GM18505 (cell line): ENCODE data around the gene HMGCL.
"Not testable (repeated sequence)": the region's sequence is repeated elsewhere in the genome, so short reads cannot be mapped to it uniquely, and the experiment has no call there.

ENCODE experiments used
- ATAC-seq: cut with Tn5 transposase; IDR thresholded peaks from one replicate; pipeline ENCODE4 v1.9.1; 2021; ENCODE audit not compliant: unreplicated experiment
- POLR2A ChIP-seq: IDR thresholded peaks from 4 replicates; pipeline ENCODE4 v1.6.1; 2011; ENCODE audit warnings: borderline replicate concordance; ENCODE audit not compliant: insufficient read depth, insufficient read length; ENCODE audit errors: extremely low read depth

HMGCL gene

GRCh38 chr1:23825076-23825761, at the start of gene HMGCL:
Gene HMGCL, minus strand, starts transcription at chr1:23825429. Its CDS starts 14 bp downstream, at chr1:23825415.
- peak; percentile 88 for ATAC-seq
- TF ChIP-seq POLR2A, result peak; percentile 98

- ATAC-seq, result no peak
- no peak for TF ChIP-seq POLR2A
Observed at GRCh38 chr1:23872421-23872820, 47.2 kb upstream of the HMGCL start.

DNA sequence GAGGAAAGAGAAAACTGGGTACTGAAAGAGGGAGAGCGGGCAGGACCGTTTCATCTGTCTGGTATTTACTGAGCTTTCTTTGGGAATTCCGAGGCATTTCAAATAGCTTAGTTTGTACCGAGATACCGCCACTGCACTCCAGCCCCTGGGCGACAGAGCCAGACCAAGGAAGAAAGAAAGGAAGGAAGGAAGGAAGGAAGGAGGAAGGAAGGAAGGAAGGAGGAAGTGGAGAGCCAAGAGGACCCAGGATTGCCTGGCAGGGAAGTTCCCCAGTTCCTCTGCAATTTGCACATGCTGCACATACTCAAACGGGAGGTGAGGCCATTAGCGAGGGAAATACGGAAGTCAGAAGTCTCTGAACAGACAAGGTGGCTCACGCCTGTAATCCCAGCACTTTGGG, 43.8 kb upstream of the HMGCL start:
- TF ChIP-seq POLR2A, result no peak
- ATAC-seq, result no peak

- ATAC-seq, result no peak
Observed at GRCh38 chr1:23868557-23869016, 43.4 kb upstream of the HMGCL start.

DNA sequence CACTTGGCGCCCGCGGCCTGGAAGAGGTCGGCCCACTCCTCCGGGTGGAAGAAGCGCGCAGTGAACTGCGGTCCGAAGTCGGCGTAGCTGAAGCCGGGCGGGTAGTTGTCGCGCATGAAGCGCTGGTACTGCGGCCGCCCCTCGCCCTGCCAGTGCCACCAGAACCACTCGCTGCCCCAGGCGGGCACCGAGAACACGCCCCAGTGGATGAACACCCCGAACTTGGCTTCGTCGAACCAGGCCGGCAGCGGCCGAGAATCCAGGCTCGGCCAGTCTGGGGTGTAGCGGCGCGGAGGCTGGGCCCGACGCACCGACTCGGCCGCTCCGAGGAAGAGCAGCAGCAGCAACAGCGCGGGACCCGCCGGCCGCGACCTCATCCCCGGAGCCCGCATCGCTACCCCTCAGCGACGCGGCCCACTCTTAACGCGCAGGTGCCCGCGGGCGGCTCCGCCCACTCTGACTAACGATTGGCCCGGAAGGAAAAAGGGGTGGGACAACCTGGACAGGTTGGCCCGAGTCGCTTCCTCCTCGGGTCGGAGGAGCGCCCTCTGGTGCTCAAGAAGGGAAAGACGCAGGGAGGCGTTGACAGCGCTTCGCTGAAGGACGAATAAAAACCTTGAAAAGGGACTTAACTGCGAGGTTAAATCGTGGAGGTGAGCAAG, 42.8 kb upstream of the HMGCL start, which contains the start of gene FUCA1:
FUCA1 (minus strand) TSS at position 396 of the 662 bp plus-strand sequence; CDS start at position 392, 4 bp downstream.
- peak; percentile 75 for TF ChIP-seq POLR2A
- ATAC-seq, result peak; percentile 75

More at GRCh38 chr1:23868557-23869016, 43.4 kb upstream of the HMGCL start:
- TF ChIP-seq POLR2A, result no peak

DNA sequence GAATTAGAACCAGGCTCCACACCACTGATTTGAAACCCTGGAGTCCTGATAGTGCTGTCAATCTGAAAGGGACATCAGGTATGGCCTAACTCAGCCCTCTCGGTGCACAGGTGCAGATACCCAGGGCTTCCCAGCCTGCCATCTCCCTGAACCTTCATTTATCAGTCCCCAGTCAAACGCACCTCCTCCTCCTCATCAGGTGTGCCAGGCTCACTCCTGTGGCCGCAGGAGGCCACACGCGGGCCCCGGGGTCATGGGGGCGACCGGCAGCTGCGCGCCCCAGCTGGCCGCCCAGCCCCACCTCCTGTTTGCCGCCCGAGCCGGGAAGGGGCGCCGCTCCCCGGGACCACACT, 42.3 kb upstream of the HMGCL start:
- ATAC-seq, result no peak
- TF ChIP-seq POLR2A, result no peak

GRCh38 chr1:23865543-23865930, 40.3 kb upstream of the HMGCL start:
- no peak for TF ChIP-seq POLR2A
- no peak for ATAC-seq

GRCh38 chr1:23864801-23865542, 39.7 kb upstream of the HMGCL start:
- no peak for ATAC-seq
- no peak for TF ChIP-seq POLR2A

DNA sequence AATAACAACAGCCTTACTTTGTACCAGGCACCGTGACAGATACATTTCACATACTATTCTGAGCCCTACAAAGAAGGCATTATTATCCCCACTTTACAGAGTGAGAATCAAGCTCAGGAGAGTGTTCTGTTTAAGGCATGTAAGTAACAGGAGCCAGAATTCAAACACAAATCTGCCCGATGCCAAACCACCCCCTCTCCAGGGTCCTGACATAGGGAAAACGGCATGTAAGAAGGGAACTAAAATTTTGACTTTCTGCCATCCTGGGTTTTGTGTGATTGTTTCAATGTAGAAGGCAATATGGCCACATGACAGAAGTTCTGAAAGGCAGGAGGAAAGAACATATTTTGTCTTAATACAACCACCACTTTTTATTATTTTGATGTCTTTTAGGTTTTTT, 37.4 kb upstream of the HMGCL start:
- TF ChIP-seq POLR2A, result no peak
- no peak for ATAC-seq

DNA sequence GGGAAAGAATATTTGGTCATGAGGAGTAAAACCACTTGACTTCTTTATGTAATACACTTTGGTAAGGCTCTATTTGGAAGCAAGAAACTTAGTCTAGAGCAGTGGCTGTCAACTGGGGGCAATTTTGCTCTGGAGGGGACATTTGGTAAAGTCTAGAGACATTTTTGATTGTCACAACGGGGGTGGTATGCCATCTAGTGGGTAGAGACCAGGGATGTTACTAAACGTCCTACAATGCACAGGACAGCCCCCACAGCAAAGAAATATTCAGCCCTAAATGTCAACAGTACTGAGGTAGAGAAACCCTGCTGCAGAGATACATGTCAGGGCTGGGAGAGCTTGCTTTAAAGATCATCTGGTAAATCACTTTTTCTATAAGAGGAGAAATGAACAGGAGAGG, 29.3 kb upstream of the HMGCL start:
- no peak for ATAC-seq
- no peak for TF ChIP-seq POLR2A

DNA sequence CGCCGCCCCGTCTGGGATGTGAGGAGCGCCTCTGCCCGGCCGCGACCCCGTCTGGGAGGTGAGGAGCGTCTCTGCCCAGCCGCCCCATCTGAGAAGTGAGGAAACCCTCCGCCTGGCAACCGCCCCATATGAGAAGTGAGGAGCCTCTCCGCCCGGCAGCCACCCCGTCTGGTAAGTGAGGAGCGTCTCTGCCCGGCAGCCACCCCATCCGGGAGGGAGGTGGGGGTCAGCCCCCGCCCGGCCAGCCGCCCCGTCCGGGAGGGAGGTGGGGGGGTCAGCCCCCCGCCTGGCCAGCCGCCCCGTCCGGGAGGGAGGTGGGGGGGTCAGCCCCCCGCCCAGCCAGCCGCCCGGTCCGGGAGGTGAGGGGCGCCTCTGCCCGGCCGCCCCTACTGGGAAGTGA, 27.9 kb upstream of the HMGCL start:
- ATAC-seq, result not testable (repeated sequence)

DNA sequence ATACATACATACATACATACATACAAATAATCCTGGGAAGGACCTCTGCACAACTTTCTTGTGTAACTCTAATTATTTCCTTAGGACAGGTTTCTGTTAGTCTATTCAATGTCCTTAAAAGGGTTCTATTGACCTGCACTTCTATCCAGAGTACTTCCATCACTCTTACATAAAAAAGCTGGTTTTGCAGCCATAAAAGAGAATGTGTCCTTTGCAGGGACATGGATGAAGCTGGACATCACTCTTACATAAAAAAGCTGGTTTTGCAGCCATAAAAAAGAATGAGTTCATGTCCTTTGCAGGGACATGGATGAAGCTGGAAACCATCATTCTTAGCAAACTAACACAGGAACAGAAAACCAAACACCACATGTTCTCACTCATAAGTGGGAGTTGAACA, 26.2 kb upstream of the HMGCL start:
- ATAC-seq, result not testable (repeated sequence)

DNA sequence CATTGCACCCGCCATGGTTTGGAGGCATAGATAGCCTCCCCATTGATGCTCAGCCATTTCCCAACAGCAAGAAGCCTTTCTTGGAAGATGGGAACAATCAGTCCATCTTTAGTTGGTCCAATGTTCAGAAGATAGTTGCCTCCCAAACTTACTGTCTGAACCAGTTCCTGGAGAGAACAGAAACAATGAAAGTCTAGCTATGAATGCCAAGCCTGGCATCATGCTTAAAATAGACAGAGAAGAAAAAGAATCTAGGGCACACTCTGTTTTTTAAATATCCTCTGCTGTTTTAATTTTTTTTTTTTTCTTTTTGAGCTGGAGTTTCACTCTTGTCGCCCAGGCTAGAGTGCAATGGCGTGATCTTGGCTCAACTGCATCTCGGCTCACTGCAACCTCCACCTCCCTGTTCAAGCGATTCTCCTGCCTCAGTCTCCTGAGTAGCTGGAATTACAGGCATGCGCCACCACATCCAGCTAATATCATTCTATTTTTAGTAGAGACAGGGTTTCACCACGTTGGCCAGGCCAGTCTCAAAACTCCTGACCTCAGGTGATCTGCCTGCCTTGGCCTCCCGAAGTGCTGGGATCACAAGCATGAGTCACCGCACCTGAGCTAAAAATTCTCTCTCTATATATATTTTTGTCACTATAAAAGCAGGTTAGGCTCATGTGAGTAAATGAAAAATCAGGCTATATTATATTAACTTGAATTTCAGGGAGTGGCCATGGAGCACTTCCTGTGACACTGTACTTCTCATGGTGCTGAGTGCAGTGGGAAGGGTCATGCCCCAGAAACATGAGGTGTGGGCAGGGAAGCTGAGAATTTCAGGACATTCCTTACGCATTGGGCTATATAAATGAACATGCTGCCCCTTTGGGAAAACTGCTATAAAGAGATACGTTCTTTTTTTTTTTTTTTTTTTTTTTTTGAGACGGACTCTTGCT, 23.7 kb upstream of the HMGCL start:
- ATAC-seq, result no peak
- no peak for TF ChIP-seq POLR2A

GRCh38 chr1:23847482-23848095, 22.4 kb upstream of the HMGCL start:
- not testable (repeated sequence) for ATAC-seq
